Keratinocyte (primary cell): ENCODE measurements around the gene HCRTR1. TPM values are rescaled to one million over a fixed set of nuclear protein-coding genes. Genes with fewer than 3 reads are reported as not detected.

ENCODE experiments used
- DNase-seq: peaks from one replicate; pipeline ENCODE4 v3.0.0-alpha.2; 2011; ENCODE audit warnings: low read depth, missing footprints, low spot score
- FAIRE-seq: peaks from 2 replicates; lab custom pipeline; 2011; peaks lifted over from hg19 to GRCh38; lab: Jason Lieb, UNC
- H2AFZ ChIP-seq: 2 replicates; pipeline ENCODE4 v1.6.0; 2012; ENCODE audit warnings: low read length, control low read depth, inconsistent platforms; ENCODE audit not compliant: control insufficient read depth
- H3K27ac ChIP-seq: 2 replicates; pipeline ENCODE4 v1.5.1; 2011; ENCODE audit warnings: low read length; ENCODE audit not compliant: control insufficient read depth, insufficient read depth
- H3K27me3 ChIP-seq: 3 replicates; pipeline ENCODE4 v1.6.0; 2011; ENCODE audit warnings: low read length; ENCODE audit not compliant: control insufficient read depth, insufficient read depth; ENCODE audit errors: extremely low read depth
- H3K36me3 ChIP-seq, 2 experiments: 2 replicates in 1 of 2; 3 replicates in 1 of 2; pipeline ENCODE4 v1.5.1; 2011; ENCODE audit warnings: low read length in 2 of 2, mild to moderate bottlenecking in 1 of 2; ENCODE audit not compliant: control insufficient read depth in 2 of 2, insufficient read depth in 2 of 2; ENCODE audit errors: extremely low read depth in 1 of 2
- H3K4me1 ChIP-seq: 3 replicates; pipeline ENCODE4 v1.5.1; 2011; ENCODE audit warnings: low read length; ENCODE audit not compliant: control insufficient read depth, insufficient read depth; ENCODE audit errors: extremely low read depth
- H3K4me2 ChIP-seq: 3 replicates; pipeline ENCODE4 v1.6.0; 2011; ENCODE audit warnings: low read depth, low read length; ENCODE audit not compliant: control insufficient read depth, insufficient read depth; ENCODE audit errors: extremely low read depth
- H3K4me3 ChIP-seq, 3 experiments: fragments of 200-600 bp in 1 of 3; sonication (generic) in 1 of 3; 2 replicates in 2 of 3; 3 replicates in 1 of 3; pipeline ENCODE4 v1.5.1; 2011 to 2016; ENCODE audit warnings: low read length in 3 of 3, mild to moderate bottlenecking in 3 of 3, control low read depth in 2 of 3, inconsistent platforms in 1 of 3, low read depth in 1 of 3, mixed read lengths in 1 of 3, mixed run types in 1 of 3, moderate library complexity in 1 of 3; ENCODE audit not compliant: control insufficient read depth in 2 of 3, insufficient read depth in 2 of 3; ENCODE audit errors: extremely low read depth in 1 of 3
- H3K79me2 ChIP-seq: 2 replicates; pipeline ENCODE4 v1.6.0; 2012; ENCODE audit warnings: low read length; ENCODE audit not compliant: control insufficient read depth, insufficient read depth
- H3K9ac ChIP-seq: 3 replicates; pipeline ENCODE4 v1.6.0; 2011; ENCODE audit warnings: low read length; ENCODE audit not compliant: control insufficient read depth, insufficient read depth; ENCODE audit errors: extremely low read depth
- H3K9me1 ChIP-seq: 3 replicates; pipeline ENCODE4 v1.6.0; 2011; ENCODE audit warnings: low read length; ENCODE audit not compliant: control insufficient read depth, insufficient read depth; ENCODE audit errors: extremely low read depth
- H3K9me3 ChIP-seq: 2 replicates; pipeline ENCODE4 v1.5.1; 2012; ENCODE audit warnings: low read depth, low read length; ENCODE audit not compliant: control insufficient read depth
- H4K20me1 ChIP-seq: 3 replicates; pipeline ENCODE4 v1.6.0; 2011; ENCODE audit warnings: low read length; ENCODE audit not compliant: control insufficient read depth, insufficient read depth; ENCODE audit errors: extremely low read depth
- EZH2 ChIP-seq: IDR thresholded peaks from one replicate; pipeline ENCODE4 v1.6.1; 2012; ENCODE audit warnings: inconsistent platforms, mild to moderate bottlenecking, low read length, moderate library complexity
- dilution Hi-C: fragments of 300-500 bp; cut with MboI; formaldehyde crosslinking; loops from one replicate; pipeline ENCODE4 v1.7.0; 2020; ENCODE audit warnings: low sequenced_read_pairs; ENCODE audit not compliant: extremely low pct_ligation_motif_present
- polyA plus RNA-seq, 5 experiments: library from polyadenylated mRNA; depleted of rRNA in 3 of 5; stranded (reverse) in 3 of 5; stranded (forward) in 1 of 5; unstranded in 1 of 5; fragments of >200 nt; gene quantifications; 1 replicate in 1 of 5; 2 replicates in 3 of 5; 3 replicates in 1 of 5; pipeline versions ENCODE4 v1.2.1 to v1.2.3, GENCODE V29; 2011 to 2012; ENCODE audit warnings: missing spikeins in 2 of 5, low read depth in 1 of 5, low replicate concordance in 1 of 5
- TF ChIP-seq, protein P1 (sequence below), 3 experiments: IDR thresholded peaks in 1 of 3; conservative IDR thresholded peaks in 1 of 3; optimal IDR thresholded peaks in 1 of 3; 2 replicates in 2 of 3; 3 replicates in 1 of 3; pipeline versions ENCODE3 to v1.5.1; 2011; ENCODE audit warnings: low read length in 3 of 3, mild to moderate bottlenecking in 3 of 3, moderate library complexity in 2 of 3, control low read depth in 1 of 3, inconsistent platforms in 1 of 3; ENCODE audit not compliant: insufficient read depth in 2 of 3; ENCODE audit errors: extremely low read depth in 1 of 3

Gene HCRTR1
- polyA plus RNA-seq, 1 donor (not counting 4 experiments of a cell fraction or from before 2014, with no cell fraction given) = not detected

DNA sequence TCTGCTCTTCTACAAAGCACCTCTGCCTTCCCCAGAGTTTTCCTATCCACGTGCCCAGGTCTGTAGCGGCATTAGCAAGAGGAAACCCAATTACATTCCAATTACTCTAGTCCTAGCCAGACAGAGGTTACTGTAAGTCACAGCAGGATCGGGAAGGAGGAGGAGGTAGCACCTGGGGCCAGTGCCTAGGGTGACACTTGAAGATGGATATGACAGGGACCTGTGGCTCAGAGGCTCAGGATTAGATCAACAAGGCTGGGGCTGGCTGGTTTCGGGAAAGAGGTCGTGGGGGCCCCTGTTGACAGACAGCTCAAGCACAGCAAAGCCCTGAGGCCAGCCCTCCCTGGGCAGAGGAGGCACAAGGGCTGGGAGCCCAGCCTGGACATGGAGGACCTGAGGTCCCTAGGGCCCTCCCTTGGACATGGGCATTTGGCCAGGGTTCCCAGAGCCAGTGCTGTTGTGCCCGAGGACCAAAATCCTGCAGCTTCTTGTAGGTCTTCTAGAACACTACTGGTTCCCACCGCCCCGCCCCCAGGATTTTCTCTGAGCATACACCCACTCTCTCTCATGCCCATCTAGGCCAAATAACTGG is 3.0 kb upstream of the HCRTR1 start:
- Histone ChIP-seq H4K20me1 (no peaks in the 10 kb centered on the region), H3K9me3 (no peaks in the 10 kb centered on the region), H3K4me1 (no peaks in the 10 kb centered on the region), H3K4me3 (no peak overlapping the region), H2AFZ (no peak overlapping the region), H3K27ac (no peak overlapping the region), H3K27me3 (peaks cover 24% of the 10 kb centered on the region), H3K36me3 (no peaks in the 10 kb centered on the region), H3K9ac (no peak overlapping the region), H3K4me2 (no peak overlapping the region), H3K79me2 (no peaks in the 10 kb centered on the region), H3K9me1 (no peaks in the 10 kb centered on the region)
- DNase-seq (no peak), FAIRE-seq (no peak)
- dilution Hi-C loops = no loop called here
- no peak for TF ChIP-seq EZH2

DNA sequence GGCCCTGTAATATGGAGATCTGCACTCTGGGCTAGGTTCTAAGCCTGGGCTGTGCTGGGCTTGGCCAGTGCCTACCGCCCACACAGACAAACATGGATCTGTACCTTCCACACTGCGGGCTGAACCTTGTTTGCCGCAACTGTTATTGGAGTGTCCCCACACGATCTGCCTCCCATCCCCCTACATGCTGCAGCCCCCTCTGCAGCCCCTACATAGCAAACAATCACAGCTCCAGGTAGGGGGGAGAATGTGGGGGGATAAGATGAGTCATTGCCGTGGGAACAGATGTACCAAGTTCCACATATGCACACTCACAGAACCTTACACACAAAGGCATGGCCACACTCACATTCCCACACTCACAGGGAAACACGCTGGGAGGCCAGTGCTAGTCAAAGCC is 2.1 kb upstream of the HCRTR1 start:
- TF ChIP-seq, protein P1, sequence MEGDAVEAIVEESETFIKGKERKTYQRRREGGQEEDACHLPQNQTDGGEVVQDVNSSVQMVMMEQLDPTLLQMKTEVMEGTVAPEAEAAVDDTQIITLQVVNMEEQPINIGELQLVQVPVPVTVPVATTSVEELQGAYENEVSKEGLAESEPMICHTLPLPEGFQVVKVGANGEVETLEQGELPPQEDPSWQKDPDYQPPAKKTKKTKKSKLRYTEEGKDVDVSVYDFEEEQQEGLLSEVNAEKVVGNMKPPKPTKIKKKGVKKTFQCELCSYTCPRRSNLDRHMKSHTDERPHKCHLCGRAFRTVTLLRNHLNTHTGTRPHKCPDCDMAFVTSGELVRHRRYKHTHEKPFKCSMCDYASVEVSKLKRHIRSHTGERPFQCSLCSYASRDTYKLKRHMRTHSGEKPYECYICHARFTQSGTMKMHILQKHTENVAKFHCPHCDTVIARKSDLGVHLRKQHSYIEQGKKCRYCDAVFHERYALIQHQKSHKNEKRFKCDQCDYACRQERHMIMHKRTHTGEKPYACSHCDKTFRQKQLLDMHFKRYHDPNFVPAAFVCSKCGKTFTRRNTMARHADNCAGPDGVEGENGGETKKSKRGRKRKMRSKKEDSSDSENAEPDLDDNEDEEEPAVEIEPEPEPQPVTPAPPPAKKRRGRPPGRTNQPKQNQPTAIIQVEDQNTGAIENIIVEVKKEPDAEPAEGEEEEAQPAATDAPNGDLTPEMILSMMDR (optimal IDR thresholded peaks at IDR 0.05 in 1 of 3, IDR thresholded peaks at IDR 0.05 in 1 of 3, conservative IDR thresholded peaks at IDR 0.05 in 1 of 3; ENCODE audit: extremely low read depth in 1 of 3, insufficient read depth in 2 of 3, low read length in 3 of 3) = no peak
- TF ChIP-seq EZH2 = no peak
- H4K20me1 ChIP-seq = no peaks in the 10 kb centered on the region
- no peaks in the 10 kb centered on the region for H3K9me3 ChIP-seq
- H3K36me3 ChIP-seq = no peaks in the 10 kb centered on the region
- H2AFZ ChIP-seq = no peak overlapping the region
- no peaks in the 10 kb centered on the region for H3K9me1 ChIP-seq
- DNase-seq (no peak), FAIRE-seq (no peak)
- H3K27me3 ChIP-seq = peaks cover 24% of the 10 kb centered on the region
- no peaks in the 10 kb centered on the region for H3K79me2 ChIP-seq
- dilution Hi-C loops = no loop called here
- H3K9ac ChIP-seq = no peak overlapping the region
- H3K4me3 ChIP-seq = no peak overlapping the region
- H3K27ac ChIP-seq = no peak overlapping the region
- H3K4me2 ChIP-seq = no peak overlapping the region
- H3K4me1 ChIP-seq = no peaks in the 10 kb centered on the region

DNA sequence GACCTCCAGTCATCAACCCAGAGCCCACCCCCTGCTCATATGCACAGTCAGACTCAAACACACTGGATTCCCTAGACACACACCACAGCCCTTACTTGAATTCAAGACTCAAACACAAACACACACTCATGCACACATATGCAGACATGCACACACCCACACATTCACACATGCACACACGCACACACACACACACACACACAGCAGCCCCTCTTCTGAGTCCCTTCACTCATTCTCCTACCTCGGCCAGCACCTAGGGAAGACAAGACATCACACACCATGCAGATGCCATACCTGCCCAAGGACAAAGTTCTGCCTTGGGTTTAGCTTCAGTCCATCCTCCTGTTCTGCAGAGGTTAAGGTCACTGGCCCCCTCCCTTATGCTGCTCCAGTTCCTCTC is 1.6 kb upstream of the HCRTR1 start:
- FAIRE-seq (no peak), DNase-seq (no peak)
- dilution Hi-C loops = no loop called here
- Histone ChIP-seq H4K20me1 (no peaks in the 10 kb centered on the region), H3K9me1 (no peaks in the 10 kb centered on the region), H3K9ac (no peak overlapping the region), H3K4me1 (no peaks in the 10 kb centered on the region), H2AFZ (no peak overlapping the region), H3K36me3 (no peaks in the 10 kb centered on the region), H3K27ac (no peak overlapping the region), H3K27me3 (peaks cover 24% of the 10 kb centered on the region), H3K79me2 (no peaks in the 10 kb centered on the region), H3K4me2 (no peak overlapping the region), H3K4me3 (no peak overlapping the region), H3K9me3 (no peaks in the 10 kb centered on the region)
- TF ChIP-seq, protein P1 (optimal IDR thresholded peaks at IDR 0.05 in 1 of 3, IDR thresholded peaks at IDR 0.05 in 1 of 3, conservative IDR thresholded peaks at IDR 0.05 in 1 of 3; ENCODE audit: extremely low read depth in 1 of 3, insufficient read depth in 2 of 3, low read length in 3 of 3) = no peak
- no peak for TF ChIP-seq EZH2
